Chondrocyte (in vitro differentiated cells): ENCODE measurements around the gene HEBP1. TPM values are rescaled to one million over a fixed set of nuclear protein-coding genes. Genes with fewer than 3 reads are reported as not detected.

Source experiments
- DNase-seq: peaks from one replicate; pipeline ENCODE4 v3.0.0; 2021; ENCODE audit warnings: mixed read lengths, low spot score
- H3K27ac Mint-ChIP-seq: one replicate; pipeline ENCODE4 v1.8.0; 2021; ENCODE audit warnings: mild to moderate bottlenecking, moderate library complexity, mixed read lengths; ENCODE audit not compliant: unreplicated experiment
- H3K27me3 Mint-ChIP-seq: 2 replicates; pipeline ENCODE4 v1.8.0; 2021; ENCODE audit warnings: low read depth, mixed read lengths
- H3K36me3 Mint-ChIP-seq: 2 replicates; pipeline ENCODE4 v1.8.0; 2021; ENCODE audit warnings: low read depth, mixed read lengths
- H3K4me1 Mint-ChIP-seq: 2 replicates; pipeline ENCODE4 v1.8.0; 2021; ENCODE audit warnings: low read depth, mild to moderate bottlenecking, mixed read lengths
- H3K4me3 Mint-ChIP-seq: one replicate; pipeline ENCODE4 v1.8.0; 2021; ENCODE audit warnings: mild to moderate bottlenecking, moderate library complexity, mixed read lengths; ENCODE audit not compliant: unreplicated experiment
- H3K9me3 Mint-ChIP-seq: 2 replicates; pipeline ENCODE4 v1.8.0; 2021; ENCODE audit warnings: low read depth, mixed read lengths
- total RNA-seq: library from RNA; stranded (reverse); gene quantifications from 3 replicates; pipeline ENCODE4 v1.2.1, GENCODE V29; 2021
- TF ChIP-seq, protein P1 (sequence below): fragments of 200-600 bp; sonication (generic); IDR thresholded peaks from 2 replicates; pipeline ENCODE4 v1.5.0; 2021; ENCODE audit warnings: antibody characterized with exemption, mild to moderate bottlenecking, moderate library complexity

Gene HEBP1
- total RNA-seq, 1 donor from 2014 or later: 50.7 TPM

DNA sequence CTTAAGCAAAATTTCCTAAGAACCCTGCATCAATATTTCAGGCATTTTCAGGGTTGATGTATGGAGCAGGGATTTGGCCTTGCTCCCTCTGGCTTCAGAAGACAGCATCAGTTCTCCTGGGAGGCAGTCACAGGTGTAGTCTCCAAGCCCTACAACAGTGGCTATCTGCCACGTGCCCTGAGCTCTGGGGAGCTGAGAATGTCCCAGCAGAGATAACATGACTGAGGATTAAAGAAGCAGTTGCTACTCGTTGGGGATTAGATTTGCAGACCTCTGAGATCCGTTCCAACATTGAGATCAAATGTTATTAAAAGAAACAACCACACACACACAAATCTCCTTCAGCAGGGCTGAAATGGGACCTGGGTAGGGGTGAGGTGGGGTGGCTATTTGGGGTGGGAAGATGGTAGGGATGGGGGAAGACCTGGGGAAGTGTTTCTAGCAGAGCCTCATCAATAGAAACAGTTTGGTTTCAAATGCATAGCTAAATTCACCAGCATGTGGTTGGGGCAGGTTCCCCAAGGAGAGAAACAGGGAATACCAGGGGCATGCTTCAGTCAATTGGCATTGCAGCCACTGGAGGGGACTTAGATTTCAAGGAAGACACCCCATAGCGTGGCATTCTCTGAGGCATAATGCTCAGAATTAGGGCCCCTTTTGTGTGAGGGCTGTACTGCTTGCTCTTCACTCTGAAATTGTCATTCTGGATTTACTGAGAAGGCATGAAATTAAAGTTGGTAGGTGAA, 28.9 kb upstream of the HEBP1 start:
- Mint-ChIP-seq H3K9me3 (no peaks in the 10 kb centered on the region), H3K4me1 (peaks cover 7% of the 10 kb centered on the region), H3K36me3 (no peaks in the 10 kb centered on the region), H3K27me3 (no peaks in the 10 kb centered on the region), H3K4me3 (no peak overlapping the region), H3K27ac (no peak overlapping the region)
- DNase-seq: no peak
- TF ChIP-seq, protein P1, sequence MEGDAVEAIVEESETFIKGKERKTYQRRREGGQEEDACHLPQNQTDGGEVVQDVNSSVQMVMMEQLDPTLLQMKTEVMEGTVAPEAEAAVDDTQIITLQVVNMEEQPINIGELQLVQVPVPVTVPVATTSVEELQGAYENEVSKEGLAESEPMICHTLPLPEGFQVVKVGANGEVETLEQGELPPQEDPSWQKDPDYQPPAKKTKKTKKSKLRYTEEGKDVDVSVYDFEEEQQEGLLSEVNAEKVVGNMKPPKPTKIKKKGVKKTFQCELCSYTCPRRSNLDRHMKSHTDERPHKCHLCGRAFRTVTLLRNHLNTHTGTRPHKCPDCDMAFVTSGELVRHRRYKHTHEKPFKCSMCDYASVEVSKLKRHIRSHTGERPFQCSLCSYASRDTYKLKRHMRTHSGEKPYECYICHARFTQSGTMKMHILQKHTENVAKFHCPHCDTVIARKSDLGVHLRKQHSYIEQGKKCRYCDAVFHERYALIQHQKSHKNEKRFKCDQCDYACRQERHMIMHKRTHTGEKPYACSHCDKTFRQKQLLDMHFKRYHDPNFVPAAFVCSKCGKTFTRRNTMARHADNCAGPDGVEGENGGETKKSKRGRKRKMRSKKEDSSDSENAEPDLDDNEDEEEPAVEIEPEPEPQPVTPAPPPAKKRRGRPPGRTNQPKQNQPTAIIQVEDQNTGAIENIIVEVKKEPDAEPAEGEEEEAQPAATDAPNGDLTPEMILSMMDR: no peak

DNA sequence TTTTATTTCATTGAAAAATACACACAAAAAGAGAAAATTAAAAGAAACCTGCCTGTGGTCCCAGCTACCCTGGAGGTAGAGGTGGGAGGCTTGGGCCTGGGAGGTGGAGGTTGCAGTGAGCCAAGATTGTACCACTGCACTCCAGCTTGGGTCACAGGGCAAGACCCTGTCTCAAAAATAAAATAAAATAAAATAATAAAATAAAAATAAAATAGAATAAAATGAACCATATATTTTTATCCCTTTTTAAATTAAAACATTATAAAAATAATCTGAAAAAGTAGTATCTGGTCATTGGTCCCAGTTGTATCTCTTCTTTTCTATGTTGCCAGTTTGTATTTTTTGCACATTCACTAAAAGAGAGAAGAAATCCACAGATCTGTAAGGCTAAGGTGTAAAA, 27.4 kb upstream of the HEBP1 start:
- no peak for DNase-seq
- H3K4me1 Mint-ChIP-seq: peaks cover 7% of the 10 kb centered on the region
- H3K27ac Mint-ChIP-seq: no peak overlapping the region
- no peak overlapping the region for H3K4me3 Mint-ChIP-seq
- H3K36me3 Mint-ChIP-seq: no peaks in the 10 kb centered on the region
- no peaks in the 10 kb centered on the region for H3K27me3 Mint-ChIP-seq
- TF ChIP-seq, protein P1: no peak
- no peaks in the 10 kb centered on the region for H3K9me3 Mint-ChIP-seq

DNA sequence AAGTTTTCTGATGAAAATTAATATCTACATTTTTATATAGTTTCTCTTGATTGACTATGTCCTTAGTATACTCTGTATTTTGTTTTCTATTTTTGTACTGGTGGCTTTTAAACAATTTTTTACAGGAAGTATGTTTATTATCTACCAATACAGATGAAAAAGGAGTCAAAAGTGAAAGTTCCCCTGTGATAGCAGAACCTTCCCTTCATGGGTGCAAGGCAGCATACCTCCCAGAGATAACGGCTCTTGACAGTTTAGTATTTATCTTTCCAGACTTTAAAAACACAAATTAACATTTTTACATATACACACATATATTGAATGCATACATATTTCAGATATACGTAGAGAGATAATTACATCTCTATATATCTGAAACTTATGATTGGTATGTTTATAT, 27.0 kb upstream of the HEBP1 start:
- peaks cover 7% of the 10 kb centered on the region for H3K4me1 Mint-ChIP-seq
- TF ChIP-seq, protein P1: no peak
- no peak overlapping the region for H3K27ac Mint-ChIP-seq
- no peaks in the 10 kb centered on the region for H3K9me3 Mint-ChIP-seq
- no peaks in the 10 kb centered on the region for H3K27me3 Mint-ChIP-seq
- H3K36me3 Mint-ChIP-seq: no peaks in the 10 kb centered on the region
- no peak for DNase-seq
- H3K4me3 Mint-ChIP-seq: no peak overlapping the region

DNA sequence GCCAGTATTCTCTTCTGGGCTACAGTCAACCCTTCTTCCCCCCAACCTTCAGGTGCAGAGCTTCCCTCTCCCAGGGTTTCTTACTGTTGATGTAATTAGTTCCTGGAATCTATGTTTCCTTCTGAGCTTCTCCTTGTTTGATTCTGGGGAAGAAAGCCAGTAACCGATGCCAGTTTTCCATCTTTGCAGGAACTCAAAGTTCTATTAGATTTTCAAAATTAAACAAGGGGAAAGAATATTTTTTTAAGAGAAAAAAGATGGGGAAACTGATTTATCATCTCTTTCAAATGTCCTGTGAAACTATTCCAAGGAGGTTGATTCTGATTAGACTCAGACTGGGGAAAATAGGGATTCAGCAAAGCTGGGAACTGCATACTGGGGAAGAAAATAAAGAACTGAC, 26.2 kb upstream of the HEBP1 start:
- Mint-ChIP-seq H3K36me3 (no peaks in the 10 kb centered on the region), H3K27ac (no peak overlapping the region), H3K27me3 (no peaks in the 10 kb centered on the region), H3K4me3 (no peak overlapping the region), H3K9me3 (no peaks in the 10 kb centered on the region), H3K4me1 (peaks cover 7% of the 10 kb centered on the region)
- TF ChIP-seq, protein P1: no peak
- DNase-seq: no peak

DNA sequence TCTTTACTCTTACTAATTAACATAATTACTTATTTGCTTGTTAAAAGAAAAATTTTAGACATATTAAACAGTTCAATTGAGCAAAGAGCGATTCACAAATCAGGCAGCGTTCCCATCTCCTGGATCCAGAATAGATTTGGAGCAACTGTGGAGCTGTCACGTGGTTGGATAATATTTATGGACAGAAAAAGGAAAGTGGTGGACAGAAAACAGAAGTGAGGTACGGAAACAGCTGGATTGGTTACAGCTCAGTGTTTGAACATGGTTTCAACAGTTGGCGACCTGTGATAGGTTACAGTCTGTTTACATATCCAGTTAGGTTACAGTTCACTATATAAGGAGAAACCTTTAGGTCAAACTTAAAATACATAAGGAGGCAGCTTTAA, 24.5 kb upstream of the HEBP1 start:
- Mint-ChIP-seq H3K27ac (no peak overlapping the region), H3K9me3 (no peaks in the 10 kb centered on the region), H3K4me1 (peaks cover 7% of the 10 kb centered on the region), H3K4me3 (no peak overlapping the region), H3K27me3 (no peaks in the 10 kb centered on the region), H3K36me3 (no peaks in the 10 kb centered on the region)
- no peak for DNase-seq
- TF ChIP-seq, protein P1: no peak
